Fibroblast of lung (primary cell): Measurements from ENCODE around the gene MRM3. TPM values are rescaled to one million over a fixed set of nuclear protein-coding genes. Genes with fewer than 3 reads are reported as not detected.
"Not testable (repeated sequence)": the region's sequence is repeated elsewhere in the genome, so short reads cannot be mapped to it uniquely, and the experiment has no call there.

ENCODE experiments used
- DNase-seq, 2 donors: peaks; one replicate each; pipeline versions ENCODE4 v3.0.0 to v3.0.0-alpha.2; 2010; ENCODE audit warnings: low read depth in 2 of 2
- H2AFZ ChIP-seq: 2 replicates; pipeline ENCODE4 v1.5.1; 2012; ENCODE audit warnings: low read length, control low read depth, inconsistent platforms
- H3K27ac ChIP-seq: 2 replicates; pipeline ENCODE4 v1.5.1; 2011; ENCODE audit warnings: low read length, control low read depth; ENCODE audit not compliant: insufficient read depth
- H3K27me3 ChIP-seq: 2 replicates; pipeline ENCODE4 v1.5.1; 2011; ENCODE audit warnings: mild to moderate bottlenecking, low read length; ENCODE audit not compliant: control insufficient read depth, insufficient read depth
- H3K36me3 ChIP-seq: 2 replicates; pipeline ENCODE4 v1.5.1; 2011; ENCODE audit warnings: low read length; ENCODE audit not compliant: control insufficient read depth, insufficient read depth
- H3K4me1 ChIP-seq: 2 replicates; pipeline ENCODE4 v1.5.1; 2011; ENCODE audit warnings: low read length; ENCODE audit not compliant: control insufficient read depth, insufficient read depth; ENCODE audit errors: extremely low read depth
- H3K4me2 ChIP-seq: 2 replicates; pipeline ENCODE4 v1.5.1; 2011; ENCODE audit warnings: low read length, control low read depth; ENCODE audit not compliant: insufficient read depth; ENCODE audit errors: extremely low read depth
- H3K4me3 ChIP-seq, 4 experiments: fragments of 200-600 bp in 1 of 4; sonication (generic) in 1 of 4; replicated peaks in 1 of 4; 2 replicates each; pipeline ENCODE4 v1.5.1; 2011 to 2016; ENCODE audit warnings: low read length in 4 of 4, low read depth in 3 of 4, mild to moderate bottlenecking in 3 of 4, control low read depth in 2 of 4, inconsistent platforms in 1 of 4, mixed read lengths in 1 of 4; ENCODE audit not compliant: insufficient read depth in 1 of 4; ENCODE audit errors: control extremely low read depth in 1 of 4
- H3K79me2 ChIP-seq: 2 replicates; pipeline ENCODE4 v1.5.1; 2012; ENCODE audit warnings: mild to moderate bottlenecking, low read length, inconsistent platforms; ENCODE audit not compliant: control insufficient read depth, insufficient read depth
- H3K9ac ChIP-seq: 2 replicates; pipeline ENCODE4 v1.5.1; 2011; ENCODE audit warnings: mild to moderate bottlenecking, low read length, control low read depth; ENCODE audit not compliant: insufficient read depth
- H3K9me3 ChIP-seq: 2 replicates; pipeline ENCODE4 v1.5.1; 2012; ENCODE audit warnings: low read depth, low read length; ENCODE audit not compliant: control insufficient read depth, insufficient read depth
- H4K20me1 ChIP-seq: 2 replicates; pipeline ENCODE4 v1.5.1; 2011; ENCODE audit warnings: low read length; ENCODE audit not compliant: control insufficient read depth, insufficient read depth; ENCODE audit errors: extremely low read depth
- EZH2 ChIP-seq: IDR thresholded peaks from 2 replicates; pipeline ENCODE4 v1.5.1; 2012; ENCODE audit warnings: low read length, control low read depth, mild to moderate bottlenecking; ENCODE audit errors: missing control alignments
- polyA plus RNA-seq, 2 donors: library from polyadenylated mRNA; depleted of rRNA in 1 of 2; stranded (reverse) in 1 of 2; unstranded in 1 of 2; fragments of >200 nt; gene quantifications; 2 replicates each; pipeline ENCODE4 v1.2.1, GENCODE V29; 2011 to 2012; ENCODE audit warnings: missing spikeins in 1 of 2
- total RNA-seq: library from RNA; depleted of rRNA; stranded (reverse); fragments of >200 nt; gene quantifications from 2 replicates; pipeline ENCODE4 v1.2.1, GENCODE V29; 2014
- TF ChIP-seq, protein P1 (sequence below), 2 donors: IDR thresholded peaks in 1 of 2; conservative IDR thresholded peaks in 1 of 2; 1 replicate in 1 of 2; 2 replicates in 1 of 2; pipeline ENCODE4 v1.5.1; 2011 to 2012; ENCODE audit warnings: low read length in 2 of 2, control low read depth in 1 of 2, inconsistent platforms in 1 of 2, low read depth in 1 of 2, mild to moderate bottlenecking in 1 of 2

Gene MRM3
- total and polyA plus RNA-seq, 2 donors (not counting 1 experiment from before 2014, with no cell fraction given), result 10.4 to 21.1 TPM

DNA sequence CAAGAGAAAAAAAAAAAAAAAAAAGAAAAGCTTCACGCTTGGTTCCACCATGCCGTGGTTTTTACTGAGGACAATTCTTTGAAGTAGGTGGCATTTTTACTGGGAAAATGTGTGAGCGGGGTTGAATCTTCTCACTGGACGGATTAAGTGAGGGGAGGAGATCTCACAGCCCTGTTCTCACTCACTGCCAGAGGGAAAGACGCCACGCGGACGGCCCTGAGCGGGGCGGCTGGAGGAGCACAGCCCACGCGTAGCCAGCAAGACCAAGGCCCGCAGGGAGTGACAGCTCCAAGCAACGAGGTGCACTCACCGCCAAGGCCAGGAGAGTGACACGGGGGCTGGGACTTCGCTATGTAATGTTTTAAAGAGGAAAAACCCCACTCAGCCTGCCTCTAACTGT, 43.1 kb downstream of the MRM3 start:
- DNase-seq, result no peak
- H4K20me1 ChIP-seq, result no peaks in the 10 kb centered on the region
- no peak overlapping the region for H3K4me3 ChIP-seq
- H3K4me2 ChIP-seq, result no peak overlapping the region
- H3K79me2 ChIP-seq, result no peaks in the 10 kb centered on the region
- H3K27me3 ChIP-seq, result no peaks in the 10 kb centered on the region
- H3K4me1 ChIP-seq, result no peaks in the 10 kb centered on the region
- H3K9ac ChIP-seq, result no peak overlapping the region
- TF ChIP-seq, protein P1, sequence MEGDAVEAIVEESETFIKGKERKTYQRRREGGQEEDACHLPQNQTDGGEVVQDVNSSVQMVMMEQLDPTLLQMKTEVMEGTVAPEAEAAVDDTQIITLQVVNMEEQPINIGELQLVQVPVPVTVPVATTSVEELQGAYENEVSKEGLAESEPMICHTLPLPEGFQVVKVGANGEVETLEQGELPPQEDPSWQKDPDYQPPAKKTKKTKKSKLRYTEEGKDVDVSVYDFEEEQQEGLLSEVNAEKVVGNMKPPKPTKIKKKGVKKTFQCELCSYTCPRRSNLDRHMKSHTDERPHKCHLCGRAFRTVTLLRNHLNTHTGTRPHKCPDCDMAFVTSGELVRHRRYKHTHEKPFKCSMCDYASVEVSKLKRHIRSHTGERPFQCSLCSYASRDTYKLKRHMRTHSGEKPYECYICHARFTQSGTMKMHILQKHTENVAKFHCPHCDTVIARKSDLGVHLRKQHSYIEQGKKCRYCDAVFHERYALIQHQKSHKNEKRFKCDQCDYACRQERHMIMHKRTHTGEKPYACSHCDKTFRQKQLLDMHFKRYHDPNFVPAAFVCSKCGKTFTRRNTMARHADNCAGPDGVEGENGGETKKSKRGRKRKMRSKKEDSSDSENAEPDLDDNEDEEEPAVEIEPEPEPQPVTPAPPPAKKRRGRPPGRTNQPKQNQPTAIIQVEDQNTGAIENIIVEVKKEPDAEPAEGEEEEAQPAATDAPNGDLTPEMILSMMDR (conservative IDR thresholded peaks at IDR 0.05 in 1 of 2, IDR thresholded peaks at IDR 0.05 in 1 of 2; ENCODE audit: low read depth in 1 of 2, low read length in 2 of 2), result no peak
- no peak for TF ChIP-seq EZH2
- peaks cover 4% of the 10 kb centered on the region for H3K36me3 ChIP-seq
- no peak overlapping the region for H2AFZ ChIP-seq
- no peaks in the 10 kb centered on the region for H3K9me3 ChIP-seq
- no peak overlapping the region for H3K27ac ChIP-seq

DNA sequence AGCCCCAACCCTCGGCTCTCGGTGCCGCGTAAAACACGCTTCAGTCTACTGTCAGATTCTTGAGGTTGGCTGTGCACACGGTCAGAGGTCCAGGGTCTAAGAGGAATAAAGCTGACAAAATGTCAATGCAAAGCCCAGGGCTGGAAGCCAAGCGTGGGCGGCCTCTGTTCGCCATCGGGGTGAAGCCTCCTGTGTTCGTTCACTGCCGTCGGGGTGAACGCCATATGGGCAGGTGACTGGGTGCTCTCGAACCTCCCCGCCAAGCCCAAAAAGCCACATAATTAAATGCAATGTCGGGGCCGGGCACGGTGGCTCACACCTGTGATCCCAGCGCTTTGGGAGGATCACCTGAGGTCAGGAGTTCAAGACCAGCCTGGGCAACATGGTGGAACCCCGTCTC, 44.6 kb downstream of the MRM3 start:
- Histone ChIP-seq H3K27me3 (no peaks in the 10 kb centered on the region), H3K36me3 (peaks cover 4% of the 10 kb centered on the region), H2AFZ (no peak overlapping the region), H3K79me2 (no peaks in the 10 kb centered on the region), H3K9me3 (no peaks in the 10 kb centered on the region), H3K4me1 (no peaks in the 10 kb centered on the region), H4K20me1 (no peaks in the 10 kb centered on the region), H3K4me3 (no peak overlapping the region), H3K4me2 (no peak overlapping the region), H3K27ac (no peak overlapping the region), H3K9ac (no peak overlapping the region)
- no peak for DNase-seq
- TF ChIP-seq, protein P1 (conservative IDR thresholded peaks at IDR 0.05 in 1 of 2, IDR thresholded peaks at IDR 0.05 in 1 of 2; ENCODE audit: low read depth in 1 of 2, low read length in 2 of 2), result no peak
- TF ChIP-seq EZH2, result no peak

DNA sequence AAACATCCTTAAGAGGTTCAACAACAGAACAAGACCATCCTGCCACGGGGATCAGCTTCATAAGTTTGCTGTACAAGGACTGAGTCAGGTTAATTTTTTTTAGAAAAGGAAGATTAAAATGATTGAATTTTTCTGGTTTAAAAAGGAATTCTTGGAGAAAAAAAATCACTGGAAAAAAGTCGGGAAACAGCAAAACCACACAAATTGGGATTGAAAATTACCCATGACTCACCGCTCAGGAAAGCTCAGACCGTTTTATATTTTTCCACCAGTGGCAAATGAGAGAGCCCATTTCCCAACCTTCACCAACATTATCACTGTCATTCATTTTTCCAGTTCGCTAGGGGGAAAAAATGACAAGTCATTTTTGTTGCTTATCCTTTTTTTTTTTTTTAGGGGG, 46.6 kb downstream of the MRM3 start:
- Histone ChIP-seq H3K4me2 (no peak overlapping the region), H3K27ac (no peak overlapping the region)
- DNase-seq, result peak in 1 of 2 donors; percentile 80

DNA sequence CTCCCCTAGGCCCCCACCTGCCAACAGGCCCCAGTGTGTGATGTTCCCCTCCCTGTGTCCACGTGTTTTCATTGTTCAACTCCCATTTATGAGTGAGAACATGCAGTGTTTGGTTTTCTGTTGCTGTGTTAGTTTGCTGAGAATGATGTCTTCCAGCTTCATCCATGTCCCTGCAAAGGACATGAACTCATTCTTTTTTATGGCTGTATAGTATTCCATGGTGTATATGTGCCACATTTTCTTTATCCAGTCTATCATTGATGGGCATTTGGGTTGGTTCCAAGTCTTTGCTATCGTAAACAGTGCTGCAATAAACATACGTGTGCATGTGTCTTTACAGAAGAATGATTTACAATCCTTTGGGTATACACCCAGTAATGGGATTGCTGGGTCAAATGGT, 47.5 kb downstream of the MRM3 start:
- not testable (repeated sequence) for H3K79me2 ChIP-seq, H3K4me3 ChIP-seq, H3K27ac ChIP-seq, H3K4me1 ChIP-seq, H3K36me3 ChIP-seq, DNase-seq, H3K27me3 ChIP-seq, H3K9ac ChIP-seq, H4K20me1 ChIP-seq, H2AFZ ChIP-seq, H3K9me3 ChIP-seq, H3K4me2 ChIP-seq

More for the DNA sequence above, 46.6 kb downstream of the MRM3 start:
- Histone ChIP-seq H2AFZ (no peak overlapping the region), H3K4me1 (no peaks in the 10 kb centered on the region), H3K9ac (no peak overlapping the region), H3K9me3 (no peaks in the 10 kb centered on the region), H3K27me3 (no peaks in the 10 kb centered on the region), H3K4me3 (no peak overlapping the region), H3K36me3 (no peaks in the 10 kb centered on the region), H4K20me1 (no peaks in the 10 kb centered on the region), H3K79me2 (no peaks in the 10 kb centered on the region)
- no peak for TF ChIP-seq EZH2
- TF ChIP-seq, protein P1 (conservative IDR thresholded peaks at IDR 0.05 in 1 of 2, IDR thresholded peaks at IDR 0.05 in 1 of 2; ENCODE audit: low read depth in 1 of 2, low read length in 2 of 2), result no peak
